BLaER1 (cell line): Measurements from ENCODE around the gene CEP104.

Experiments
- H3K27ac ChIP-seq: shearing (Covaris generic); formaldehyde crosslinking; 2 replicates; pipeline ENCODE4 v1.8.1; 2022
- H3K27me3 ChIP-seq: shearing (Covaris generic); formaldehyde crosslinking; 2 replicates; pipeline ENCODE4 v1.8.1; 2022
- H3K36me3 ChIP-seq: shearing (Covaris generic); formaldehyde crosslinking; 2 replicates; pipeline ENCODE4 v1.8.1; 2022
- H3K4me1 ChIP-seq: shearing (Covaris generic); formaldehyde crosslinking; 2 replicates; pipeline ENCODE4 v1.8.1; 2022
- H3K4me2 ChIP-seq: shearing (Covaris generic); formaldehyde crosslinking; 2 replicates; pipeline ENCODE4 v1.8.1; 2022
- H3K4me3 ChIP-seq: shearing (Covaris generic); formaldehyde crosslinking; 2 replicates; pipeline ENCODE4 v1.8.1; 2022
- H3K9ac ChIP-seq: shearing (Covaris generic); formaldehyde crosslinking; 2 replicates; pipeline ENCODE4 v1.8.1; 2022
- H3K9me3 ChIP-seq: shearing (Covaris generic); formaldehyde crosslinking; 2 replicates; pipeline ENCODE4 v1.8.1; 2022
- H4K20me1 ChIP-seq: shearing (Covaris generic); formaldehyde crosslinking; 2 replicates; pipeline ENCODE4 v1.8.1; 2022
- Cebpa-rat ChIP-seq: shearing (Covaris generic); IDR thresholded peaks from 2 replicates; pipeline ENCODE4 v1.8.1; 2022

Gene CEP104

GRCh38 chr1:3856923-3857790, at the start of gene CEP104, which contains the start of gene DFFB:
Gene CEP104 (minus strand): TSS chr1:3857211. CDS start chr1:3852407, 4,804 bp downstream.
Gene DFFB (plus strand): TSS chr1:3857476. CDS start chr1:3857604, 128 bp downstream.
- Histone ChIP-seq H3K27ac (peak within 1 kb of the TSS; percentile 83), H3K9me3 (no peaks in the 10 kb centered on the region), H4K20me1 (peaks cover 72% of the 10 kb centered on the region), H3K4me1 (peaks cover 32% of the 10 kb centered on the region), H3K36me3 (peaks cover 19% of the 10 kb centered on the region; the same call in 1 of the 2 replicates), H3K9ac (peak within 1 kb of the TSS; percentile 83), H3K27me3 (no peaks in the 10 kb centered on the region), H3K4me3 (peak within 1 kb of the TSS; percentile 85), H3K4me2 (peak within 1 kb of the TSS; percentile 92)
- no peak for TF ChIP-seq Cebpa-rat

DNA sequence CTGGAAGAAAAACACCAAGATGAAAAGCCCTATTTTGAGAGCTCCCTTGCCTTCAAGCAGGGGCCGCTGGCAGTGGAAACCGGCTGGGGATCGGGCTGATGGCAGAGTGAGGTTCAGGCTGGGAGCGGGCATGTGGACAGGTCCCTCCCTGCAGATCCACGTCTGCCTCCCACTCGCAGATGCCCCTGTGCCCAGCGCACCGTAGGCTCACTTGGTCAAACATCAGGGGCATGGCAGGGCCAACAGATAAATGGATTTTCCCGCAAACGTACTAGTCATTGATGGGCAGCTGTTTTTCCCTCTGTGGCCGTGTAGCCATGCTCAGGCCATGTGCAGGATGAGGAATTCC, 49.6 kb upstream of the CEP104 start:
- TF ChIP-seq Cebpa-rat, result no peak
- H3K4me3 ChIP-seq, result no peak overlapping the region
- no peaks in the 10 kb centered on the region for H3K36me3 ChIP-seq
- H3K27ac ChIP-seq, result no peak overlapping the region
- H3K9ac ChIP-seq, result no peak overlapping the region
- peak overlapping the region; percentile 97 for H3K4me2 ChIP-seq
- peaks cover 100% of the 10 kb centered on the region for H3K4me1 ChIP-seq
- no peaks in the 10 kb centered on the region for H3K9me3 ChIP-seq
- no peaks in the 10 kb centered on the region for H3K27me3 ChIP-seq
- no peaks in the 10 kb centered on the region for H4K20me1 ChIP-seq

GRCh38 chr1:3905953-3906671, 49.1 kb upstream of the CEP104 start:
- Histone ChIP-seq H3K27me3 (no peaks in the 10 kb centered on the region), H4K20me1 (no peaks in the 10 kb centered on the region), H3K36me3 (no peaks in the 10 kb centered on the region), H3K4me3 (no peak overlapping the region), H3K9me3 (no peaks in the 10 kb centered on the region), H3K4me2 (peak overlapping the region; percentile 97), H3K27ac (peak overlapping the region; percentile 39; the same call in 1 of the 2 replicates), H3K4me1 (peaks cover 98% of the 10 kb centered on the region), H3K9ac (no peak overlapping the region)
- no peak for TF ChIP-seq Cebpa-rat

- Histone ChIP-seq H3K9ac (no peak overlapping the region), H3K4me2 (peak overlapping the region; percentile 97), H3K9me3 (no peaks in the 10 kb centered on the region), H3K4me1 (peaks cover 91% of the 10 kb centered on the region), H3K27me3 (no peaks in the 10 kb centered on the region), H4K20me1 (no peaks in the 10 kb centered on the region), H3K4me3 (no peak overlapping the region), H3K27ac (peak overlapping the region; percentile 39; the same call in 1 of the 2 replicates), H3K36me3 (no peaks in the 10 kb centered on the region)
- no peak for TF ChIP-seq Cebpa-rat
Measured at GRCh38 chr1:3905266-3905952, 48.4 kb upstream of the CEP104 start.

GRCh38 chr1:3904843-3905185, 47.8 kb upstream of the CEP104 start:
- Histone ChIP-seq H3K4me3 (no peak overlapping the region), H3K27ac (peak overlapping the region; percentile 67), H3K27me3 (no peaks in the 10 kb centered on the region), H3K9me3 (no peaks in the 10 kb centered on the region), H3K9ac (no peak overlapping the region), H4K20me1 (no peaks in the 10 kb centered on the region), H3K4me1 (peaks cover 85% of the 10 kb centered on the region), H3K36me3 (no peaks in the 10 kb centered on the region), H3K4me2 (peak overlapping the region; percentile 97)
- no peak for TF ChIP-seq Cebpa-rat

DNA sequence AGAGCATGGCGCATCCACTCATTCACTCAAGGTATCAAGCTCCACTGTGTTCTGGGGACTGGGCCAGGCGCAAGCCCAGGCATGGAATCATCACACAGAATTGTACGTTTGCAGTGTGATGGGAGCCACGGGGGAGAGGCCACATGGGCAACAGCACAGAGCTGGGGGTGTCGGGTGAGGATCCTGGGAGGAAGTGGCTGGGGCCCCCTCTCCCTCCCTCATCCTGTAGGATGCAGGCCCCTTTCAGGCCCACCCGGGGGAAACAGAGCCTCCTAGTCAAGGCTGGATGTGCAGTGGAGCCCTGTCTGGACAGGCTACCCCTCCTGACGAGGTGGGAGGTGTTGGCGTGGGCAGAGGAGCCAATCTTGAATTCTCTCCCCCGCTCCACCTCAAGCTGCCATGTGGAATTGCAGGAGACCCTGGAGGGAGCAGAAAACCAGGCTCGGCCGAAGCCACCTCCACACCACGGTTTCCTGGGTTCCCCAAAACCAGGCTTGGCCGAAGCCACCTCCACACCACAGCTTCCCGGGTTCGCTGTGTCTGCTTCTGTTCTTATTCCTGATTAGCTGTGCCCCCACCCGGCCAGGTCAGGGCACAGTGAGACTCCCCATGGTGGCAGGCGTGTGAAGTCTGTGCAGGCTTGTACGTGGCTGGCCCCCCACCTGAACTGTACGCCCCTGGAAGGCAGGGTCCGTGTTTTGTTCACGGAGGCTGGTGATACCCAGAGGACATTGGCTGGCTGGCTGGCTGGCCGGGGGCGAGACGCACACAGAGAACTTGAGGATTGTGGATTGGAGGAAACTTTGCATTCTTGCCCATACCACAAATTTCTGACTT, 47.2 kb upstream of the CEP104 start:
- H3K4me2 ChIP-seq, result peak overlapping the region; percentile 97
- no peaks in the 10 kb centered on the region for H3K9me3 ChIP-seq
- TF ChIP-seq Cebpa-rat, result no peak
- peak overlapping the region; percentile 11; the same call in 1 of the 2 replicates for H3K4me3 ChIP-seq
- H3K27me3 ChIP-seq, result no peaks in the 10 kb centered on the region
- H3K4me1 ChIP-seq, result peaks cover 82% of the 10 kb centered on the region
- H3K9ac ChIP-seq, result peak overlapping the region; percentile 59
- peaks cover 4% of the 10 kb centered on the region; the same call in 1 of the 2 replicates for H4K20me1 ChIP-seq
- H3K36me3 ChIP-seq, result no peaks in the 10 kb centered on the region
- peak overlapping the region; percentile 67 for H3K27ac ChIP-seq

GRCh38 chr1:3903141-3904005, 46.4 kb upstream of the CEP104 start:
- peaks cover 1% of the 10 kb centered on the region for H3K9me3 ChIP-seq
- H3K27me3 ChIP-seq, result no peaks in the 10 kb centered on the region
- peaks cover under 1% of the 10 kb centered on the region; the same call in 1 of the 2 replicates for H3K36me3 ChIP-seq
- peak overlapping the region; percentile 67 for H3K27ac ChIP-seq
- peak overlapping the region; percentile 97 for H3K4me2 ChIP-seq
- TF ChIP-seq Cebpa-rat, result no peak
- peaks cover 8% of the 10 kb centered on the region; the same call in 1 of the 2 replicates for H4K20me1 ChIP-seq
- peaks cover 79% of the 10 kb centered on the region for H3K4me1 ChIP-seq
- H3K9ac ChIP-seq, result peak overlapping the region; percentile 59
- peak overlapping the region; percentile 11; the same call in 1 of the 2 replicates for H3K4me3 ChIP-seq

DNA sequence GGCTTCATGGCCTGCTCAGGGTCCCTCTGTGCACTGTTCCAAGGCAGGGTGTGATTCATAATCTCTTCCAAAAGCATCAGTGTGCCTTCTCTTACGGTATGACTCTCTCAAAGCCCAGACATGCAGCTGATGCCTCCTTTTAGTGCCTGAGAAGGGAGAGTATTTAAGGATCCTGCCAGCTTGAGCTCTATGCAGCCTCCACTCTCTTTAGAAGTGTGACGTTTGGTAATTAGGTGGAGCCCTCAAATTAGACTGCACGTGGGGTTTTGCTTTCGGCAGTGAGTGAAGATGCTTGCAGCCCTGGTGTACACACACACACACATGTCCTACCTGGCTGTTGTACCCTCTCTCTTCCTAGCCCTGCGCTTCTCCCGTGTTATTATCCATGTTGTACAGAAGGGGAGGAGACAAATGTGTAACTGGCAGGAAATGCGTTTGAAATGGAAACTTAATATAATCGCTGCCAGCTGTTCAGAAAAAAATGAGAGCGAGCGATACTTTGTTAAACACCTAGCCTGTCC, 45.6 kb upstream of the CEP104 start:
- Histone ChIP-seq H3K27me3 (no peaks in the 10 kb centered on the region), H3K9ac (peak overlapping the region; percentile 59), H3K4me3 (no peak overlapping the region), H4K20me1 (peaks cover 12% of the 10 kb centered on the region; the same call in 1 of the 2 replicates), H3K4me1 (peaks cover 71% of the 10 kb centered on the region), H3K4me2 (peak overlapping the region; percentile 97), H3K27ac (peak overlapping the region; percentile 67), H3K36me3 (peaks cover 7% of the 10 kb centered on the region), H3K9me3 (peaks cover 9% of the 10 kb centered on the region)
- TF ChIP-seq Cebpa-rat, result no peak
